NB4 (cell line): ENCODE data around the gene COL4A1.

Experiments used
- DNase-seq: peaks from one replicate; pipeline ENCODE4 v3.0.0; 2010; ENCODE audit warnings: low read depth
- H3K4me3 ChIP-seq: one replicate; pipeline ENCODE4 v1.5.1; 2011; ENCODE audit warnings: mild to moderate bottlenecking, low read depth, low read length, moderate library complexity
- MYC ChIP-seq: IDR thresholded peaks from 2 replicates; pipeline ENCODE4 v1.6.1; 2011; ENCODE audit warnings: low read depth, low read length
- POLR2A ChIP-seq: IDR thresholded peaks from 2 replicates; pipeline ENCODE4 v1.6.1; 2011; ENCODE audit warnings: mild to moderate bottlenecking; ENCODE audit not compliant: insufficient read length; ENCODE audit errors: extremely low read depth
- TF ChIP-seq, protein P1 (sequence below): IDR thresholded peaks from one replicate; pipeline ENCODE4 v1.5.1; 2012; ENCODE audit warnings: low read depth, low read length
- TF ChIP-seq, protein P2 (sequence below): IDR thresholded peaks from 2 replicates; pipeline ENCODE4 v1.6.1; 2011; ENCODE audit warnings: low read depth, low read length

Gene COL4A1

DNA sequence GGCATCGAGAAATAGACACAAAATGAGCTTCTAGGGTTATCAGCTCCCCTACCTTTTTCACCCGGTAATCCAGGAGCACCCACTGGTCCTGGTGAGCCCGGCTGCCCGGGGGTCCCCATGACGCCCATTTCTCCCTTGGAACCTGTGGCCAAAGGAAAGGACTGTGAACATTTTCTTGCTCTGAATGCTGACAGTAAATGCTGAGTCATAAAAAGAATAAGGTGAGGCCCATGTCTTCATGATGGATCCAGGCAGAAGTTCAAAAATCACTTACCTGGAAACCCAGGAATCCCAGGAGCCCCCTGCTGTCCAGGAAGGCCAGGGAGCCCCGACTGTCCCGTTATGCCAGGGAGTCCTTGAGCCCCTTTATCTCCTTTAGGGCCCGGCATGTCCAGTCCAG is 129.2 kb downstream of the COL4A1 start:
- TF ChIP-seq, protein P1, sequence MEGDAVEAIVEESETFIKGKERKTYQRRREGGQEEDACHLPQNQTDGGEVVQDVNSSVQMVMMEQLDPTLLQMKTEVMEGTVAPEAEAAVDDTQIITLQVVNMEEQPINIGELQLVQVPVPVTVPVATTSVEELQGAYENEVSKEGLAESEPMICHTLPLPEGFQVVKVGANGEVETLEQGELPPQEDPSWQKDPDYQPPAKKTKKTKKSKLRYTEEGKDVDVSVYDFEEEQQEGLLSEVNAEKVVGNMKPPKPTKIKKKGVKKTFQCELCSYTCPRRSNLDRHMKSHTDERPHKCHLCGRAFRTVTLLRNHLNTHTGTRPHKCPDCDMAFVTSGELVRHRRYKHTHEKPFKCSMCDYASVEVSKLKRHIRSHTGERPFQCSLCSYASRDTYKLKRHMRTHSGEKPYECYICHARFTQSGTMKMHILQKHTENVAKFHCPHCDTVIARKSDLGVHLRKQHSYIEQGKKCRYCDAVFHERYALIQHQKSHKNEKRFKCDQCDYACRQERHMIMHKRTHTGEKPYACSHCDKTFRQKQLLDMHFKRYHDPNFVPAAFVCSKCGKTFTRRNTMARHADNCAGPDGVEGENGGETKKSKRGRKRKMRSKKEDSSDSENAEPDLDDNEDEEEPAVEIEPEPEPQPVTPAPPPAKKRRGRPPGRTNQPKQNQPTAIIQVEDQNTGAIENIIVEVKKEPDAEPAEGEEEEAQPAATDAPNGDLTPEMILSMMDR, result no peak
- TF ChIP-seq POLR2A (no peak), MYC (no peak)
- TF ChIP-seq, protein P2, sequence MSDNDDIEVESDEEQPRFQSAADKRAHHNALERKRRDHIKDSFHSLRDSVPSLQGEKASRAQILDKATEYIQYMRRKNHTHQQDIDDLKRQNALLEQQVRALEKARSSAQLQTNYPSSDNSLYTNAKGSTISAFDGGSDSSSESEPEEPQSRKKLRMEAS, result no peak
- DNase-seq, result no peak
- no peak overlapping the region for H3K4me3 ChIP-seq

DNA sequence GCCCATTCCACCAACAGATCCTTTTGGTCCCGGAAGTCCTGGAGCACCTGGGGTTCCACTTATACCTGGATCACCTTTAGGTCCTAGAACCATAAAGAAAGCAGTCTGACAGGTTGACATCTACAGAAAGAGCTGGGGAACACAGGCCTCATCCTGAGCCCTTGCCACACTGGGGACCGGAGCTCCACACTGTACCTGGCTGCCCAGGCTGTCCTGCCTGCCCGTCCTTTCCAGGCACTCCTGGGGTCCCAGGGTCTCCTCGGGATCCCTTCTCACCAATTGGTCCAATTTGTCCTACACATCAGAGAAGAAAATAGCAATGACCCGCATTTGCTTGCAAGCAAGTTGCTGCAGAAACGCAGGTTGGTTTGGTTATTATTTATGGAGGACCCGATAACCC is 130.5 kb downstream of the COL4A1 start:
- H3K4me3 ChIP-seq, result no peak overlapping the region
- DNase-seq, result no peak
- TF ChIP-seq, protein P1, result no peak
- TF ChIP-seq POLR2A (no peak), MYC (no peak)
- TF ChIP-seq, protein P2, result no peak

DNA sequence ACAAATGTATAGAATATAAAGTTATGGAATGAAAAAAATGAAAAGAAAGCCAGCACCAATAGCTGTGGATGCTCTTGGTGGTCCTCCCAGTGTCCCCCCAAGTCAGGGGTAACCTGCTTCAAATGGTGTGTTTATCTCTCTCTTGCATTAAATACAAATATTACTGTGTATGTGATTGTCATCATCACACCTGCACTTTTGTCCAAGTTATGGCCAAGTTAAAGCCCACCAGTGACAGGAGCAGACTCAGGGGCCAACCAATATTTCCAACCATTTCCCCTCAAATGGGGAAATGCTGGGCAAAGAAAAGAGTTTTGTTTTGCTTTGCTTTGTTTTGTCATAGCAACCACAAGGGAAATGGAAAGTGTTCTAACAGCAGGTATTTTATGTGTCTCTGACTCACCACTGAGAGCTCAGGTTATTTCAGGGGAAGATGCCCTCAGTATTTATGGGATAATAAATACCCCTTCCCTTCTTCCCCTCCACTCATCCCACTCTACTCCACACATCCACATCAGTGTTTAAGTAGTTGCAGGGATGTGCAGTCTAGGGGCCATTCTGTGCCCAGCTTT is 133.6 kb downstream of the COL4A1 start:
- TF ChIP-seq, protein P2, result no peak
- TF ChIP-seq, protein P1, result no peak
- no peak for TF ChIP-seq POLR2A
- TF ChIP-seq MYC, result no peak
- H3K4me3 ChIP-seq, result no peak overlapping the region

DNA sequence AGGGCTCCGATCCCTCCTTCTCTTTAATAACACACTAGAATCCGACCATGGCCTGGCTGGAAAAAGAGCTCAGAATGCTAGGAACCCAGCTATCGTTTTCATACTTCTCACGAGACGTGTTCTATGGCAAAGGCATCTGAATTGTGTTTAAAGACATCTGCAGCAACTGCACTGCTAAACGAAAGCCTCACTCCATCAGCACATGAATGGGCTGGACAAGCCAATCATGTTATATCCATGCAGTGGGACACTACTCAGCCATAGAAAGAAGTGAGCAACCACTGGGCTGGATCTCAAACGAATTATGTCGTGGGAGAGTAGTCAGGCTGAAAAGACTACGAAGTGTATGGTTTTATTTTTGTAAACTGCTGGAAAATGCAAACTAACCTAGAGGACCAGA is 136.1 kb downstream of the COL4A1 start:
- no peak for DNase-seq
- H3K4me3 ChIP-seq, result no peak overlapping the region
- TF ChIP-seq MYC, result no peak
- TF ChIP-seq, protein P1, result no peak
- no peak for TF ChIP-seq POLR2A
- TF ChIP-seq, protein P2, result no peak

More for the DNA sequence above, 133.6 kb downstream of the COL4A1 start:
- DNase-seq, result no peak

DNA sequence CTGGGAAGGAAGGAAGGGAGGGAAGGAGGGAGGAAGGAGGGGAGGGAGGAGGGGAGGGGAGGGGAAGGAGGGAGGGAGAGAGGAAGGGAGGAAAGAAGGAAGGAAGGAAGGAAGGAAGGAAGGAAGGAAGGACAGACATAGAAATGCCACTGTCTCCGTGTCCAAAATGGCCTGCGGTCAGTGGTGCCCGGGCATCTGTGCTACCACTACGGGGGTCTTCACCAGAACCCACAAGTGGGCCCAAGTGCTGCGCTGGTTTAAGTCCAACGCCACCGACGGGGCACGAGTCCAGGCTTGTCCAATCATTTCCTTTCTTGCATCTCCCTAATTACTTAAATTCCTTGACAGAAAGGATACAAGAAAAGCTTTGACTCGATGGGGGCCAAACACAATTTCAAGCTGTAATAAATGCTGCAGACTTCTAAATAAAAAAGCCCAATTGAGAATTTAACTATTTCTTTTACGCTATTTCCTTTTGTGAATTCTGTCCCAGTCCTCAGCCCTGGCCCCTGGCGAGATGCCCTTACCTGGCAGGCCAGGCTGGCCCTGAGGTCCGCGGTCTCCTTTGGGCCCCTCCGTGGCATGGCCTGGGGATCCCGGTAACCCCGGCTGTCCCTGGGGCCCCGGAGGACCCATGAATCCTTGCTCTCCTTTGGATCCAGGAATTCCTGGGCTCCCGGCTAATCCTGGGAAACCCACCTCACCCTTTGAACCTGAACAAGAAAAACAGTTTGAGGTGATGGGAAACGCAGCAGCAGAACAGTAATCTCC is 136.8 kb downstream of the COL4A1 start:
- DNase-seq, result no peak
- TF ChIP-seq POLR2A (no peak), MYC (no peak)
- TF ChIP-seq, protein P1, result no peak
- TF ChIP-seq, protein P2, result no peak
- H3K4me3 ChIP-seq, result no peak overlapping the region
